Adrenal gland (tissue), 5 donors: ENCODE data around the gene BCAT1.

ENCODE experiments used
- CTCF ChIP-seq, 6 experiments: fragments of 450-650 bp in 4 of 6; fragments of 200-600 bp in 2 of 6; sonication (generic) in 1 of 6; IDR thresholded peaks; 1 replicate in 5 of 6; 2 replicates in 1 of 6; pipeline versions ENCODE4 v1.5.1 to v1.8.0; 2016 to 2021; ENCODE audit warnings: antibody characterized with exemption in 6 of 6, mild to moderate bottlenecking in 2 of 6, moderate library complexity in 1 of 6
- POLR2A ChIP-seq, 2 donors: fragments of 450-650 bp; IDR thresholded peaks; one replicate each; pipeline ENCODE4 v1.6.1; 2017; ENCODE audit warnings: antibody characterized with exemption in 2 of 2, mild to moderate bottlenecking in 2 of 2, moderate library complexity in 1 of 2
- donor health status: DM: no; HTN: no; CAD: no.

GRCh38 chr12:24796876-24797275 is 152.0 kb downstream of the BCAT1 start:
- TF ChIP-seq CTCF (IDR thresholded peaks at IDR 0.05) (no peak), POLR2A (IDR thresholded peaks at IDR 0.05) (no peak)
